Gastrocnemius medialis (tissue), 4 donors: ENCODE data around the gene STK39. TPM values are rescaled to one million over a fixed set of nuclear protein-coding genes. Genes with fewer than 3 reads are reported as not detected.

ENCODE experiments used
- ATAC-seq, 2 donors: fragments of 150-250 bp; one replicate each; pipeline ENCODE4 v1.9.1; 2016
- DNase-seq, 2 donors: peaks; one replicate each; pipeline ENCODE4 v3.0.0-alpha.2; 2019
- H3K27ac ChIP-seq, 4 donors: fragments of 200-600 bp; sonication (generic); 1 replicate in 1 of 4; 2 replicates in 3 of 4; pipeline ENCODE4 v1.5.1; 2016 to 2018; ENCODE audit warnings: mild to moderate bottlenecking in 2 of 4, moderate library complexity in 1 of 4
- H3K27me3 ChIP-seq, 3 donors: fragments of 200-600 bp; sonication (generic) in 2 of 3; 1 replicate in 1 of 3; 2 replicates in 2 of 3; pipeline versions ENCODE4 v1.5.1 to v1.6.0; 2016 to 2019; ENCODE audit warnings: mild to moderate bottlenecking in 1 of 3, moderate library complexity in 1 of 3
- H3K36me3 ChIP-seq, 2 donors: fragments of 200-600 bp; sonication (generic) in 1 of 2; one replicate each; pipeline ENCODE4 v1.5.1; 2017 to 2018
- H3K4me1 ChIP-seq, 2 donors: fragments of 200-600 bp; sonication (generic) in 1 of 2; one replicate each; pipeline ENCODE4 v1.5.1; 2016 to 2017; ENCODE audit warnings: mild to moderate bottlenecking in 2 of 2
- H3K4me3 ChIP-seq, 4 donors: fragments of 200-600 bp; sonication (generic) in 3 of 4; 1 replicate in 1 of 4; 2 replicates in 3 of 4; pipeline ENCODE4 v1.5.1; 2016 to 2019; ENCODE audit warnings: mild to moderate bottlenecking in 2 of 4
- H3K9me3 ChIP-seq, 3 donors: fragments of 200-600 bp; sonication (generic) in 2 of 3; 1 replicate in 1 of 3; 2 replicates in 2 of 3; pipeline ENCODE4 v1.5.1; 2016 to 2019
- CTCF ChIP-seq, 5 experiments: fragments of 450-650 bp in 3 of 5; fragments of 200-600 bp in 2 of 5; sonication (generic) in 2 of 5; IDR thresholded peaks in 4 of 5; conservative IDR thresholded peaks in 1 of 5; 1 replicate in 4 of 5; 2 replicates in 1 of 5; pipeline ENCODE4 v1.5.1; 2016 to 2019; ENCODE audit warnings: antibody characterized with exemption in 5 of 5, mild to moderate bottlenecking in 3 of 5, moderate library complexity in 3 of 5
- POLR2A ChIP-seq, 2 donors: fragments of 450-650 bp; IDR thresholded peaks; one replicate each; pipeline ENCODE4 v1.6.1; 2017; ENCODE audit warnings: antibody characterized with exemption in 2 of 2, mild to moderate bottlenecking in 2 of 2, moderate library complexity in 2 of 2
- in situ Hi-C, 4 donors: fragments of 200-750 bp; cut with MboI; loops; one replicate each; pipeline versions ENCODE4 v1.15.0 to v1.8.0; 2017; ENCODE audit warnings: low sequenced_read_pairs in 4 of 4
- intact Hi-C: fragments of 100-400 bp; cut with DNase I; formaldehyde crosslinking; loops from one replicate; pipeline ENCODE4 v1.15.1; 2023; ENCODE audit warnings: low total_unique reads
- total RNA-seq, 4 donors: library from RNA; depleted of rRNA; stranded (reverse); fragments of >200 nt; gene quantifications; one replicate each; pipeline versions ENCODE4 v1.1.0 to v1.2.3, GENCODE V29; 2016

Gene STK39
- total RNA-seq, 4 donors from 2014 or later = 0.66 to 2.9 (median 1.9) TPM

- Histone ChIP-seq H3K27ac (no peak overlapping the region), H3K4me1 (no peaks in the 10 kb centered on the region), H3K4me3 (no peak overlapping the region), H3K9me3 (no peaks in the 10 kb centered on the region), H3K36me3 (no peaks in the 10 kb centered on the region), H3K27me3 (no peaks in the 10 kb centered on the region)
- no peak for DNase-seq
- in situ Hi-C loops (no loop called here), intact Hi-C loops (no loop called here)
- no peak for TF ChIP-seq CTCF (IDR thresholded peaks at IDR 0.05 in 4 of 5, conservative IDR thresholded peaks at IDR 0.05 in 1 of 5)
- no peak for TF ChIP-seq POLR2A (IDR thresholded peaks at IDR 0.05)
- ATAC-seq = no peak
Observed at GRCh38 chr2:168181825-168182224, 65.6 kb downstream of the STK39 start.

- H3K9me3 ChIP-seq = no peaks in the 10 kb centered on the region
- H3K4me3 ChIP-seq = no peak overlapping the region
- in situ Hi-C loops = no loop called here
- no peaks in the 10 kb centered on the region for H3K4me1 ChIP-seq
- H3K27ac ChIP-seq = no peak overlapping the region
- DNase-seq (no peak), ATAC-seq (no peak)
- intact Hi-C loops = no loop called here
- H3K36me3 ChIP-seq = no peaks in the 10 kb centered on the region
- H3K27me3 ChIP-seq = no peaks in the 10 kb centered on the region
- TF ChIP-seq POLR2A (IDR thresholded peaks at IDR 0.05) = no peak
- TF ChIP-seq CTCF (IDR thresholded peaks at IDR 0.05 in 4 of 5, conservative IDR thresholded peaks at IDR 0.05 in 1 of 5) = no peak
Observed at GRCh38 chr2:168180914-168181313, 66.5 kb downstream of the STK39 start.

GRCh38 chr2:168180483-168180882, 66.9 kb downstream of the STK39 start:
- H3K27ac ChIP-seq = no peak overlapping the region

GRCh38 chr2:168179592-168179991, 67.8 kb downstream of the STK39 start:
- in situ Hi-C loops = no loop called here
- intact Hi-C loops = no loop called here
- no peak for DNase-seq
- Histone ChIP-seq H3K9me3 (no peaks in the 10 kb centered on the region), H3K36me3 (no peaks in the 10 kb centered on the region), H3K4me3 (no peak overlapping the region), H3K27ac (no peak overlapping the region), H3K4me1 (no peaks in the 10 kb centered on the region), H3K27me3 (no peaks in the 10 kb centered on the region)
- TF ChIP-seq POLR2A (IDR thresholded peaks at IDR 0.05) (no peak), CTCF (IDR thresholded peaks at IDR 0.05 in 4 of 5, conservative IDR thresholded peaks at IDR 0.05 in 1 of 5) (no peak)
- no peak for ATAC-seq

More at GRCh38 chr2:168180483-168180882, 66.9 kb downstream of the STK39 start:
- H3K4me3 ChIP-seq = no peak overlapping the region
- H3K9me3 ChIP-seq = no peaks in the 10 kb centered on the region
- TF ChIP-seq CTCF (IDR thresholded peaks at IDR 0.05 in 4 of 5, conservative IDR thresholded peaks at IDR 0.05 in 1 of 5) = no peak
- TF ChIP-seq POLR2A (IDR thresholded peaks at IDR 0.05) = no peak
- DNase-seq (no peak), ATAC-seq (no peak)
- intact Hi-C loops (no loop called here), in situ Hi-C loops (no loop called here)
- no peaks in the 10 kb centered on the region for H3K27me3 ChIP-seq
- H3K4me1 ChIP-seq = no peaks in the 10 kb centered on the region
- H3K36me3 ChIP-seq = no peaks in the 10 kb centered on the region
